GM19328 (cell line): Measurements from ENCODE around the gene KCNMA1.

Experiments
- ATAC-seq: cut with Tn5 transposase; IDR thresholded peaks from one replicate; pipeline ENCODE4 v1.9.1; 2021; ENCODE audit warnings: mild to moderate bottlenecking, moderate library complexity; ENCODE audit not compliant: unreplicated experiment

Gene KCNMA1

GRCh38 chr10:77383861-77384553 is 253.6 kb downstream of the KCNMA1 start:
- ATAC-seq = no peak

- ATAC-seq = no peak
These were observed 255.9 kb downstream of the KCNMA1 start for GRCh38 chr10:77381750-77382149.

GRCh38 chr10:77380723-77381122 is 256.9 kb downstream of the KCNMA1 start:
- no peak for ATAC-seq

- ATAC-seq = no peak
These were observed 257.4 kb downstream of the KCNMA1 start for GRCh38 chr10:77380191-77380590.

- ATAC-seq = no peak
These were observed 258.9 kb downstream of the KCNMA1 start for GRCh38 chr10:77378366-77379349.

- no peak for ATAC-seq
These were observed 259.8 kb downstream of the KCNMA1 start for GRCh38 chr10:77377678-77378352.

GRCh38 chr10:77377034-77377433 is 260.6 kb downstream of the KCNMA1 start:
- ATAC-seq = no peak

GRCh38 chr10:77374189-77374656 is 263.4 kb downstream of the KCNMA1 start:
- ATAC-seq = no peak

- no peak for ATAC-seq
These were observed 265.5 kb downstream of the KCNMA1 start for GRCh38 chr10:77371848-77372799.

- no peak for ATAC-seq
These were observed 266.2 kb downstream of the KCNMA1 start for GRCh38 chr10:77371421-77371820.

GRCh38 chr10:77368006-77368405 is 269.6 kb downstream of the KCNMA1 start:
- ATAC-seq = no peak

GRCh38 chr10:77363210-77363609 is 274.4 kb downstream of the KCNMA1 start:
- no peak for ATAC-seq

- no peak for ATAC-seq
These were observed 275.8 kb downstream of the KCNMA1 start for GRCh38 chr10:77361831-77362230.

- no peak for ATAC-seq
These were observed 276.2 kb downstream of the KCNMA1 start for GRCh38 chr10:77361426-77361825.

- ATAC-seq = no peak
These were observed 276.8 kb downstream of the KCNMA1 start for GRCh38 chr10:77360835-77361234.

GRCh38 chr10:77359950-77360520 is 277.6 kb downstream of the KCNMA1 start:
- ATAC-seq = no peak

GRCh38 chr10:77359287-77359691 is 278.3 kb downstream of the KCNMA1 start:
- no peak for ATAC-seq

- no peak for ATAC-seq
These were observed 279.0 kb downstream of the KCNMA1 start for GRCh38 chr10:77358656-77359055.

GRCh38 chr10:77357611-77358310 is 279.8 kb downstream of the KCNMA1 start:
- no peak for ATAC-seq
